ENCODE results near the gene MIEF1.

DNA sequence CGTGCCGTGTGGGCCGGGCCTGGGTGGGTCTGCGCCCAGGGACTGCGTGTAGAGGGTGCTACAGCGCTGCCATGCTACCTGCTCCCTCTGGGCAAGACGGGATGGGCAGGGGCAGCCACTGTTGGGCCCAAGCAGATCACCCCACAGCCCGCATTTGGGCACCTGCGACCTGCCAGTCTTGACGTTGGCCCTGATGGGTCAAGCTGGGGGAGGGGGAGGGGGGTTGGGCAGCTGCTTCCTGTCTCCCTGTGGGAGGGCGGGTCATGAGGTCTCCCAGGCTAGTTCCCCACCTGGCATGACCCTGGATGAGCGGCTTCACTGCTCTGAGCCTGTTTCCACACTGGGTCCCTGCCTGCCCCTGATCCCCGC lies 33.3 kb downstream of the MIEF1 start:
- TF ChIP-seq, protein P1, sequence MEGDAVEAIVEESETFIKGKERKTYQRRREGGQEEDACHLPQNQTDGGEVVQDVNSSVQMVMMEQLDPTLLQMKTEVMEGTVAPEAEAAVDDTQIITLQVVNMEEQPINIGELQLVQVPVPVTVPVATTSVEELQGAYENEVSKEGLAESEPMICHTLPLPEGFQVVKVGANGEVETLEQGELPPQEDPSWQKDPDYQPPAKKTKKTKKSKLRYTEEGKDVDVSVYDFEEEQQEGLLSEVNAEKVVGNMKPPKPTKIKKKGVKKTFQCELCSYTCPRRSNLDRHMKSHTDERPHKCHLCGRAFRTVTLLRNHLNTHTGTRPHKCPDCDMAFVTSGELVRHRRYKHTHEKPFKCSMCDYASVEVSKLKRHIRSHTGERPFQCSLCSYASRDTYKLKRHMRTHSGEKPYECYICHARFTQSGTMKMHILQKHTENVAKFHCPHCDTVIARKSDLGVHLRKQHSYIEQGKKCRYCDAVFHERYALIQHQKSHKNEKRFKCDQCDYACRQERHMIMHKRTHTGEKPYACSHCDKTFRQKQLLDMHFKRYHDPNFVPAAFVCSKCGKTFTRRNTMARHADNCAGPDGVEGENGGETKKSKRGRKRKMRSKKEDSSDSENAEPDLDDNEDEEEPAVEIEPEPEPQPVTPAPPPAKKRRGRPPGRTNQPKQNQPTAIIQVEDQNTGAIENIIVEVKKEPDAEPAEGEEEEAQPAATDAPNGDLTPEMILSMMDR (IDR thresholded peaks at IDR 0.05): no peak
- TF ChIP-seq EZH2 (IDR thresholded peaks at IDR 0.05; ENCODE audit: borderline replicate concordance, insufficient read depth, low read depth, low read length, poor library complexity, severe bottlenecking): no peak

All from B cell (primary cell).